Testis (tissue), 2 donors: ENCODE results near the gene AIRE.

ENCODE experiments used
- CTCF ChIP-seq, 3 experiments: fragments of 450-650 bp in 2 of 3; fragments of 200-600 bp in 1 of 3; sonication (generic) in 1 of 3; IDR thresholded peaks; one replicate each; pipeline ENCODE4 v1.5.1; 2016 to 2019; ENCODE audit warnings: antibody characterized with exemption in 3 of 3, mild to moderate bottlenecking in 2 of 3, moderate library complexity in 1 of 3
- POLR2A ChIP-seq: fragments of 450-650 bp; IDR thresholded peaks from one replicate; pipeline ENCODE4 v1.6.1; 2017; ENCODE audit warnings: antibody characterized with exemption, mild to moderate bottlenecking, moderate library complexity

DNA sequence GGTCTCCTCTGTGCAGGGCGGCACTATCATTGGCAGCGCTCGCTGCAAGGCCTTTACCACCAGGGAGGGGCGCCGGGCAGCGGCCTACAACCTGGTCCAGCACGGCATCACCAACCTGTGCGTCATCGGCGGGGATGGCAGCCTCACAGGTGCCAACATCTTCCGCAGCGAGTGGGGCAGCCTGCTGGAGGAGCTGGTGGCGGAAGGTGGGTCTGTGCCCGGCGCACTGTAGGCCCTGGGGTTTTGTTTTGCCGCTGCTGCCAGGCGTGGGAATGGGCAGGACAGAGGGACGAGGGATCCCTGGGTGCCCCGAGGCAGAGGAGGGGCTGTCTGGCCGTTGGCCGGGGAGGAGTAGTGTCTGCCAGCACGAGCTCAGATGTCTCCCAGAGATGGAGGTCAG is 26.4 kb downstream of the AIRE start:
- TF ChIP-seq CTCF (IDR thresholded peaks at IDR 0.05) (no peak), POLR2A (no peak)
